ENCODE measurements around the gene PHAX.

The PHAX gene

GRCh38 chr5:126624534-126624933 is 23.8 kb downstream of the PHAX start:
- TF ChIP-seq TAF1 (IDR thresholded peaks at IDR 0.05; ENCODE audit: low read depth, low read length) (no peak), SPI1 (IDR thresholded peaks at IDR 0.05; ENCODE audit: low read depth, low read length) (no peak), PAX5 (IDR thresholded peaks at IDR 0.05; ENCODE audit: insufficient read depth, low read length, severe bottlenecking) (no peak), POU2F2 (IDR thresholded peaks at IDR 0.05; ENCODE audit: low read depth, low read length) (no peak), POLR2AphosphoS5 (IDR thresholded peaks at IDR 0.05; ENCODE audit: low read depth, low read length) (no peak), POLR2A (IDR thresholded peaks at IDR 0.05; ENCODE audit: low read depth, low read length) (no peak)
- no peak for DNase-seq (ENCODE audit: insufficient read length, low spot score)
- no peak for FAIRE-seq

- no peak for TF ChIP-seq POLR2AphosphoS5 (IDR thresholded peaks at IDR 0.05; ENCODE audit: low read depth, low read length)
- TF ChIP-seq POU2F2 (IDR thresholded peaks at IDR 0.05; ENCODE audit: low read depth, low read length), result no peak
- no peak for TF ChIP-seq POLR2A (IDR thresholded peaks at IDR 0.05; ENCODE audit: low read depth, low read length)
- no peak for TF ChIP-seq PAX5 (IDR thresholded peaks at IDR 0.05; ENCODE audit: insufficient read depth, low read length, severe bottlenecking)
- TF ChIP-seq SPI1 (IDR thresholded peaks at IDR 0.05; ENCODE audit: low read depth, low read length), result no peak
- TF ChIP-seq TAF1 (IDR thresholded peaks at IDR 0.05; ENCODE audit: low read depth, low read length), result no peak
- DNase-seq (ENCODE audit: insufficient read length, low spot score), result no peak
- FAIRE-seq, result no peak
Measured at GRCh38 chr5:126628102-126628501, 27.4 kb downstream of the PHAX start.

GRCh38 chr5:126631920-126632319 is 31.2 kb downstream of the PHAX start:
- DNase-seq (ENCODE audit: insufficient read length, low spot score) (no peak), FAIRE-seq (no peak)
- TF ChIP-seq PAX5 (IDR thresholded peaks at IDR 0.05; ENCODE audit: insufficient read depth, low read length, severe bottlenecking), result no peak
- TF ChIP-seq POU2F2 (IDR thresholded peaks at IDR 0.05; ENCODE audit: low read depth, low read length), result no peak
- no peak for TF ChIP-seq TAF1 (IDR thresholded peaks at IDR 0.05; ENCODE audit: low read depth, low read length)
- TF ChIP-seq SPI1 (IDR thresholded peaks at IDR 0.05; ENCODE audit: low read depth, low read length), result no peak
- no peak for TF ChIP-seq POLR2AphosphoS5 (IDR thresholded peaks at IDR 0.05; ENCODE audit: low read depth, low read length)
- TF ChIP-seq POLR2A (IDR thresholded peaks at IDR 0.05; ENCODE audit: low read depth, low read length), result no peak

- TF ChIP-seq POLR2A (IDR thresholded peaks at IDR 0.05; ENCODE audit: low read depth, low read length) (no peak), POU2F2 (IDR thresholded peaks at IDR 0.05; ENCODE audit: low read depth, low read length) (no peak), PAX5 (IDR thresholded peaks at IDR 0.05; ENCODE audit: insufficient read depth, low read length, severe bottlenecking) (no peak), SPI1 (IDR thresholded peaks at IDR 0.05; ENCODE audit: low read depth, low read length) (no peak), POLR2AphosphoS5 (IDR thresholded peaks at IDR 0.05; ENCODE audit: low read depth, low read length) (no peak), TAF1 (IDR thresholded peaks at IDR 0.05; ENCODE audit: low read depth, low read length) (no peak)
- FAIRE-seq (no peak), DNase-seq (ENCODE audit: insufficient read length, low spot score) (no peak)
Measured at GRCh38 chr5:126633552-126633951, 32.8 kb downstream of the PHAX start.

GRCh38 chr5:126635585-126635984 is 34.8 kb downstream of the PHAX start:
- DNase-seq (ENCODE audit: insufficient read length, low spot score), result no peak
- no peak for FAIRE-seq
- TF ChIP-seq POU2F2 (IDR thresholded peaks at IDR 0.05; ENCODE audit: low read depth, low read length) (no peak), TAF1 (IDR thresholded peaks at IDR 0.05; ENCODE audit: low read depth, low read length) (no peak), POLR2AphosphoS5 (IDR thresholded peaks at IDR 0.05; ENCODE audit: low read depth, low read length) (no peak), POLR2A (IDR thresholded peaks at IDR 0.05; ENCODE audit: low read depth, low read length) (no peak), SPI1 (IDR thresholded peaks at IDR 0.05; ENCODE audit: low read depth, low read length) (no peak), PAX5 (IDR thresholded peaks at IDR 0.05; ENCODE audit: insufficient read depth, low read length, severe bottlenecking) (no peak)

- TF ChIP-seq PAX5 (IDR thresholded peaks at IDR 0.05; ENCODE audit: insufficient read depth, low read length, severe bottlenecking), result no peak
- TF ChIP-seq TAF1 (IDR thresholded peaks at IDR 0.05; ENCODE audit: low read depth, low read length), result no peak
- no peak for TF ChIP-seq SPI1 (IDR thresholded peaks at IDR 0.05; ENCODE audit: low read depth, low read length)
- no peak for TF ChIP-seq POLR2A (IDR thresholded peaks at IDR 0.05; ENCODE audit: low read depth, low read length)
- TF ChIP-seq POU2F2 (IDR thresholded peaks at IDR 0.05; ENCODE audit: low read depth, low read length), result no peak
- TF ChIP-seq POLR2AphosphoS5 (IDR thresholded peaks at IDR 0.05; ENCODE audit: low read depth, low read length), result no peak
- no peak for FAIRE-seq
- no peak for DNase-seq (ENCODE audit: insufficient read length, low spot score)
Measured at GRCh38 chr5:126636956-126637355, 36.2 kb downstream of the PHAX start.

GRCh38 chr5:126640866-126641265 is 40.1 kb downstream of the PHAX start:
- DNase-seq (ENCODE audit: insufficient read length, low spot score), result no peak
- FAIRE-seq, result no peak
- TF ChIP-seq TAF1 (IDR thresholded peaks at IDR 0.05; ENCODE audit: low read depth, low read length) (no peak), SPI1 (IDR thresholded peaks at IDR 0.05; ENCODE audit: low read depth, low read length) (peak; percentile 38; the same call in 1 of the 2 replicates)

GRCh38 chr5:126641387-126641786 is 40.6 kb downstream of the PHAX start:
- DNase-seq (ENCODE audit: insufficient read length, low spot score) (no peak), FAIRE-seq (no peak)
- no peak for TF ChIP-seq SPI1 (IDR thresholded peaks at IDR 0.05; ENCODE audit: low read depth, low read length)
- no peak for TF ChIP-seq POLR2A (IDR thresholded peaks at IDR 0.05; ENCODE audit: low read depth, low read length)
- TF ChIP-seq POU2F2 (IDR thresholded peaks at IDR 0.05; ENCODE audit: low read depth, low read length), result no peak
- TF ChIP-seq TAF1 (IDR thresholded peaks at IDR 0.05; ENCODE audit: low read depth, low read length), result no peak
- no peak for TF ChIP-seq PAX5 (IDR thresholded peaks at IDR 0.05; ENCODE audit: insufficient read depth, low read length, severe bottlenecking)
- TF ChIP-seq POLR2AphosphoS5 (IDR thresholded peaks at IDR 0.05; ENCODE audit: low read depth, low read length), result no peak

- DNase-seq (ENCODE audit: insufficient read length, low spot score) (no peak), FAIRE-seq (no peak)
- no peak for TF ChIP-seq POLR2A (IDR thresholded peaks at IDR 0.05; ENCODE audit: low read depth, low read length)
- TF ChIP-seq TAF1 (IDR thresholded peaks at IDR 0.05; ENCODE audit: low read depth, low read length), result no peak
- TF ChIP-seq PAX5 (IDR thresholded peaks at IDR 0.05; ENCODE audit: insufficient read depth, low read length, severe bottlenecking), result no peak
- no peak for TF ChIP-seq SPI1 (IDR thresholded peaks at IDR 0.05; ENCODE audit: low read depth, low read length)
- TF ChIP-seq POLR2AphosphoS5 (IDR thresholded peaks at IDR 0.05; ENCODE audit: low read depth, low read length), result no peak
- TF ChIP-seq POU2F2 (IDR thresholded peaks at IDR 0.05; ENCODE audit: low read depth, low read length), result no peak
Measured at GRCh38 chr5:126645132-126645531, 44.4 kb downstream of the PHAX start.

GRCh38 chr5:126647071-126647470 is 46.3 kb downstream of the PHAX start:
- no peak for DNase-seq (ENCODE audit: insufficient read length, low spot score)
- TF ChIP-seq POLR2A (IDR thresholded peaks at IDR 0.05; ENCODE audit: low read depth, low read length) (no peak), PAX5 (IDR thresholded peaks at IDR 0.05; ENCODE audit: insufficient read depth, low read length, severe bottlenecking) (no peak), POU2F2 (IDR thresholded peaks at IDR 0.05; ENCODE audit: low read depth, low read length) (no peak), TAF1 (IDR thresholded peaks at IDR 0.05; ENCODE audit: low read depth, low read length) (no peak), SPI1 (IDR thresholded peaks at IDR 0.05; ENCODE audit: low read depth, low read length) (no peak), POLR2AphosphoS5 (IDR thresholded peaks at IDR 0.05; ENCODE audit: low read depth, low read length) (no peak)
- no peak for FAIRE-seq

All from GM12891 (cell line).